WTC11 (cell line): ENCODE results near the gene CNNM3. TPM values are rescaled to one million over a fixed set of nuclear protein-coding genes. Genes with fewer than 3 reads are reported as not detected.
A peak's percentile ranks its signal among the peaks of the same experiment; 100 is the strongest.

Experiments
- ATAC-seq: fragments of 200-7000 bp; cut with Tn5 transposase; 2 replicates; pipeline ENCODE4 v1.10.0; 2021; ENCODE audit warnings: mild to moderate bottlenecking, moderate library complexity
- CTCF ChIA-PET: fragments of 300-600 bp; sonication (Branson Sonifier 250); formaldehyde crosslinking; loops from one replicate; lab custom pipeline; 2021; ENCODE audit warnings: antibody characterized with exemption; lab: Charles Lee
- POLR2A ChIA-PET: fragments of 350-600 bp; sonication (Branson Sonifier 250); formaldehyde crosslinking; loops from one replicate; lab custom pipeline; 2021; ENCODE audit warnings: antibody characterized with exemption; lab: Charles Lee
- DNase-seq: peaks from one replicate; pipeline ENCODE4 v3.0.0; 2021; ENCODE audit warnings: low spot score
- H3K27ac Mint-ChIP-seq: 2 replicates; pipeline ENCODE4 v1.8.0; 2021; ENCODE audit warnings: mixed read lengths
- H3K27me3 Mint-ChIP-seq: 2 replicates; pipeline ENCODE4 v1.8.0; 2021; ENCODE audit warnings: low read depth, mild to moderate bottlenecking, moderate library complexity, mixed read lengths
- H3K36me3 Mint-ChIP-seq: 2 replicates; pipeline ENCODE4 v1.8.0; 2021; ENCODE audit warnings: mixed read lengths
- H3K4me1 Mint-ChIP-seq: 2 replicates; pipeline ENCODE4 v1.8.0; 2022; ENCODE audit warnings: mixed read lengths
- H3K4me3 Mint-ChIP-seq: 2 replicates; pipeline ENCODE4 v1.8.0; 2021; ENCODE audit warnings: mild to moderate bottlenecking, moderate library complexity, mixed read lengths
- H3K9me3 Mint-ChIP-seq: 2 replicates; pipeline ENCODE4 v1.8.0; 2021; ENCODE audit warnings: mixed read lengths
- CBFB ChIP-seq: sonication (generic); formaldehyde crosslinking; IDR thresholded peaks from 2 replicates; pipeline ENCODE4 v1.8.1; 2022; ENCODE audit warnings: mild to moderate bottlenecking, low read depth, missing genetic modification reagents
- EMX1 ChIP-seq: fragments of 250-450 bp; sonication (Bioruptor Pico); IDR thresholded peaks from 2 replicates; pipeline ENCODE4 v1.8.0; 2021; ENCODE audit warnings: mild to moderate bottlenecking
- FOXK1 ChIP-seq: sonication (generic); formaldehyde crosslinking; IDR thresholded peaks from 2 replicates; pipeline ENCODE4 v1.8.0; 2022; ENCODE audit warnings: mild to moderate bottlenecking, moderate library complexity, missing genetic modification reagents
- GABPB1 ChIP-seq: sonication (generic); formaldehyde crosslinking; IDR thresholded peaks from 2 replicates; pipeline ENCODE4 v1.8.1; 2023; ENCODE audit warnings: mild to moderate bottlenecking, missing genetic modification reagents
- JUN ChIP-seq: sonication (generic); formaldehyde crosslinking; IDR thresholded peaks from 2 replicates; pipeline ENCODE4 v1.8.0; 2023; ENCODE audit warnings: mild to moderate bottlenecking, missing genetic modification reagents
- NFATC4 ChIP-seq: fragments of 250-450 bp; sonication (Bioruptor Pico); IDR thresholded peaks from 2 replicates; pipeline ENCODE4 v1.9.0; 2021; ENCODE audit warnings: mild to moderate bottlenecking
- OVOL2 ChIP-seq: fragments of 250-450 bp; sonication (Bioruptor Pico); IDR thresholded peaks from 2 replicates; pipeline ENCODE4 v1.9.0; 2021; ENCODE audit warnings: mild to moderate bottlenecking, borderline replicate concordance
- PRRX2 ChIP-seq: fragments of 250-450 bp; sonication (Bioruptor Pico); IDR thresholded peaks from 2 replicates; pipeline ENCODE4 v1.8.0; 2021; ENCODE audit warnings: mild to moderate bottlenecking
- SP1 ChIP-seq: sonication (generic); formaldehyde crosslinking; conservative IDR thresholded peaks from 2 replicates; pipeline ENCODE4 v1.8.1; 2022; ENCODE audit warnings: missing genetic modification reagents
- TP53 ChIP-seq: sonication (generic); formaldehyde crosslinking; IDR thresholded peaks from 2 replicates; pipeline ENCODE4 v1.8.1; 2023; ENCODE audit warnings: mild to moderate bottlenecking, missing genetic modification reagents
- ZNF219 ChIP-seq: sonication (generic); formaldehyde crosslinking; IDR thresholded peaks from 2 replicates; pipeline ENCODE4 v1.8.0; 2023; ENCODE audit warnings: missing genetic modification reagents, mild to moderate bottlenecking, borderline replicate concordance
- total RNA-seq: library from RNA; stranded (reverse); gene quantifications from 3 replicates; pipeline ENCODE4 v1.2.3, GENCODE V29; 2021
- TF ChIP-seq, protein P1 (sequence below): fragments of 200-600 bp; IDR thresholded peaks from 2 replicates; pipeline ENCODE4 v1.8.0; 2022; ENCODE audit warnings: antibody characterized with exemption
- TF ChIP-seq, protein P2 (sequence below): sonication (generic); formaldehyde crosslinking; IDR thresholded peaks from 2 replicates; pipeline ENCODE4 v1.8.1; 2022; ENCODE audit warnings: mild to moderate bottlenecking, moderate library complexity, missing genetic modification reagents
- TF ChIP-seq, protein P3 (sequence below): sonication (generic); formaldehyde crosslinking; IDR thresholded peaks from 2 replicates; pipeline ENCODE4 v1.8.1; 2023; ENCODE audit warnings: mild to moderate bottlenecking, missing genetic modification reagents, moderate library complexity
- TF ChIP-seq, protein P4 (sequence below): sonication (generic); formaldehyde crosslinking; IDR thresholded peaks from 2 replicates; pipeline ENCODE4 v1.8.0; 2023; ENCODE audit warnings: missing genetic modification reagents
- TF ChIP-seq, protein P5 (sequence below): fragments of 250-450 bp; sonication (Bioruptor Pico); IDR thresholded peaks from 2 replicates; pipeline ENCODE4 v1.8.0; 2021; ENCODE audit warnings: mild to moderate bottlenecking
- TF ChIP-seq, protein P6 (sequence below): sonication (generic); formaldehyde crosslinking; conservative IDR thresholded peaks from 2 replicates; pipeline ENCODE4 v1.8.1; 2022; ENCODE audit warnings: mild to moderate bottlenecking, missing genetic modification reagents
- TF ChIP-seq, protein P7 (sequence below): fragments of 250-450 bp; sonication (Bioruptor Pico); conservative IDR thresholded peaks from 2 replicates; pipeline ENCODE4 v1.9.0; 2021; ENCODE audit warnings: mild to moderate bottlenecking

CNNM3 gene
- total RNA-seq, 1 experiment from 2014 or later: 34.9 TPM

DNA sequence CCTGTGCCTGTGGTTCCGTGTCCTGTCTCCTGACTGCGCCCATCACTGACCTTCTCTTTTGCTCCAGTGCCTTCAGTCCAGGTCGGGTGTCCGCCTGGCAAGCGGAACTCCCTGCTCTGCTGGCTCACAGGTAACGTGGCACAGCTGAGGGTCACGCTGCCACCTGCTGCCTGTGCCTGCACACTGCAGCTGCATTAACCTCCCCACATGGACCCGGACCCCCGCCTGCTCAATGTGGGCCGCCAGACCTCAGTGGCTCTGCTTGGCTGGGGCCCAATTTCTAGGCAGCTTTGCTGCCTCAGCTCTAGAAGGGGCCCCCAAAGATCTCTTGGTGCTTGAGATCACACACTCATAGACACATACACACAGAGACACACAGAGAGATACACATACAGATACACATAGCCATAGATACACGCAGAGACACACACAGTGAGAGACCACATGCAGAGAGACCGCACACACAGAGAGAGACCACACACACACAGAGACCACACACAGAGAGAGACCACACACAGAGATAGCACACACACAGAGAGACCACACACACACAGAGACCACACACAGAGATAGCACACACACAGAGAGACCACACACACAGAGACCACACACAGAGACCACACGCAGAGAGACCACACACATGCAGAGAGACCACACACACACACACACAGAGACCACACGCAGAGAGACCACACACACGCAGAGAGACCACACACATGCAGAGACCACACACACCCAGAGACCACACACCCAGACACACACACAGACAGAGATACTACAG is 14.9 kb upstream of the CNNM3 start:
- Mint-ChIP-seq H3K4me3 (no peak overlapping the region), H3K27ac (no peak overlapping the region), H3K4me1 (no peaks in the 10 kb centered on the region), H3K36me3 (peaks cover 2% of the 10 kb centered on the region), H3K27me3 (no peaks in the 10 kb centered on the region), H3K9me3 (peaks cover 1% of the 10 kb centered on the region)
- TF ChIP-seq, protein P1, sequence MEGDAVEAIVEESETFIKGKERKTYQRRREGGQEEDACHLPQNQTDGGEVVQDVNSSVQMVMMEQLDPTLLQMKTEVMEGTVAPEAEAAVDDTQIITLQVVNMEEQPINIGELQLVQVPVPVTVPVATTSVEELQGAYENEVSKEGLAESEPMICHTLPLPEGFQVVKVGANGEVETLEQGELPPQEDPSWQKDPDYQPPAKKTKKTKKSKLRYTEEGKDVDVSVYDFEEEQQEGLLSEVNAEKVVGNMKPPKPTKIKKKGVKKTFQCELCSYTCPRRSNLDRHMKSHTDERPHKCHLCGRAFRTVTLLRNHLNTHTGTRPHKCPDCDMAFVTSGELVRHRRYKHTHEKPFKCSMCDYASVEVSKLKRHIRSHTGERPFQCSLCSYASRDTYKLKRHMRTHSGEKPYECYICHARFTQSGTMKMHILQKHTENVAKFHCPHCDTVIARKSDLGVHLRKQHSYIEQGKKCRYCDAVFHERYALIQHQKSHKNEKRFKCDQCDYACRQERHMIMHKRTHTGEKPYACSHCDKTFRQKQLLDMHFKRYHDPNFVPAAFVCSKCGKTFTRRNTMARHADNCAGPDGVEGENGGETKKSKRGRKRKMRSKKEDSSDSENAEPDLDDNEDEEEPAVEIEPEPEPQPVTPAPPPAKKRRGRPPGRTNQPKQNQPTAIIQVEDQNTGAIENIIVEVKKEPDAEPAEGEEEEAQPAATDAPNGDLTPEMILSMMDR: peak; percentile 79
- no peak for TF ChIP-seq NFATC4 (CRISPR knock-in tag)
- TF ChIP-seq, protein P2, sequence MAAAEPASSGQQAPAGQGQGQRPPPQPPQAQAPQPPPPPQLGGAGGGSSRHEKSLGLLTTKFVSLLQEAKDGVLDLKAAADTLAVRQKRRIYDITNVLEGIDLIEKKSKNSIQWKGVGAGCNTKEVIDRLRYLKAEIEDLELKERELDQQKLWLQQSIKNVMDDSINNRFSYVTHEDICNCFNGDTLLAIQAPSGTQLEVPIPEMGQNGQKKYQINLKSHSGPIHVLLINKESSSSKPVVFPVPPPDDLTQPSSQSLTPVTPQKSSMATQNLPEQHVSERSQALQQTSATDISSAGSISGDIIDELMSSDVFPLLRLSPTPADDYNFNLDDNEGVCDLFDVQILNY: no peak
- TF ChIP-seq SP1 (CRISPR knock-in tag): no peak
- no peak for TF ChIP-seq JUN (CRISPR knock-in tag)
- no peak for TF ChIP-seq PRRX2 (CRISPR knock-in tag)
- TF ChIP-seq, protein P3, sequence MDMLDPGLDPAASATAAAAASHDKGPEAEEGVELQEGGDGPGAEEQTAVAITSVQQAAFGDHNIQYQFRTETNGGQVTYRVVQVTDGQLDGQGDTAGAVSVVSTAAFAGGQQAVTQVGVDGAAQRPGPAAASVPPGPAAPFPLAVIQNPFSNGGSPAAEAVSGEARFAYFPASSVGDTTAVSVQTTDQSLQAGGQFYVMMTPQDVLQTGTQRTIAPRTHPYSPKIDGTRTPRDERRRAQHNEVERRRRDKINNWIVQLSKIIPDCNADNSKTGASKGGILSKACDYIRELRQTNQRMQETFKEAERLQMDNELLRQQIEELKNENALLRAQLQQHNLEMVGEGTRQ: peak; percentile 39; the same call in 1 of the 2 replicates
- TF ChIP-seq GABPB1: peak; percentile 43; the same call in 1 of the 2 replicates
- no peak for TF ChIP-seq FOXK1 (CRISPR knock-in tag)
- TF ChIP-seq, protein P4, sequence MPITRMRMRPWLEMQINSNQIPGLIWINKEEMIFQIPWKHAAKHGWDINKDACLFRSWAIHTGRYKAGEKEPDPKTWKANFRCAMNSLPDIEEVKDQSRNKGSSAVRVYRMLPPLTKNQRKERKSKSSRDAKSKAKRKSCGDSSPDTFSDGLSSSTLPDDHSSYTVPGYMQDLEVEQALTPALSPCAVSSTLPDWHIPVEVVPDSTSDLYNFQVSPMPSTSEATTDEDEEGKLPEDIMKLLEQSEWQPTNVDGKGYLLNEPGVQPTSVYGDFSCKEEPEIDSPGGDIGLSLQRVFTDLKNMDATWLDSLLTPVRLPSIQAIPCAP: no peak
- no peak for TF ChIP-seq TP53 (CRISPR knock-in tag)
- TF ChIP-seq OVOL2 (CRISPR knock-in tag): no peak
- ChIA-PET CTCF (interaction anchor here (0.5 to 2.8 kb wide), 18 partner anchors 9 to 253 kb away, joined by 3 to 37 read pairs (median 4); partner anchors contain the start of genes CNNM3, CNNM4, FER1L5 and KANSL3), POLR2A (no interaction called here)
- DNase-seq (peak; percentile 84), ATAC-seq (peak; percentile 96)

DNA sequence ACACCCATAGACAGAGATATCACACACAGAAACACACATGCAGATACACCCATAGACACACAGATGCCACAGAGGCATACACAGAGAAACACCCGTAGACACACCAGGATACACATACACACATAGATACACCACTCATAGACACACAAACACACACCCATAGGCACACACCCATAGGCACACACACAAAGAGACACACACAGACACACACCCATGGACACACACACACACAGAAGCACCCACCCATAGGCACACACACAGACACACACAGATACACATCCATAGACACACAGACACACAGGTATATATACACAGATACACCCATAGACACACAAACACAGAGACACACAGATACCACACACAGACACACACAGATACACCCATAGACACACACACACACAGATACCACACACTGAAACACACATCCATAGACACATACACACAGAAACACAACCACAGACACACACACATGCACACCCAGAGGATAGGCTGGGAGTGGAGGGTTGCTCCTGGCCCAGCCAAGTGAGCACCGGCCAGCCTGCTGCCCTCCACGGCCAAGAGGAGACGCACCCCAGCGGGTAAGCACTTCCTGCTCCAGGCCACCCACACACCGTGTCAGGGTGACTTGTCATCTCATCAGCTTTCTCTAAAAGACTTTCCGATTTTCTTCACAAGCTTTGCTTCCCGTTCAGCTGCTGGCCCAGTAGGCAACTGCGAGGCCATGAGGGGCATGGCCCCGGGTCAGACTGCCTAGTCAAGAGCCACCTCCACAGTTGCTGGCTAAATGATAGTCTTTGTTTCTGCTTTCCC is 14.1 kb upstream of the CNNM3 start:
- Mint-ChIP-seq H3K4me3 (no peak overlapping the region), H3K4me1 (no peaks in the 10 kb centered on the region), H3K36me3 (peaks cover 6% of the 10 kb centered on the region), H3K27ac (no peak overlapping the region), H3K27me3 (no peaks in the 10 kb centered on the region), H3K9me3 (peaks cover 6% of the 10 kb centered on the region)
- TF ChIP-seq ZNF219 (CRISPR knock-in tag): no peak
- TF ChIP-seq, protein P5, sequence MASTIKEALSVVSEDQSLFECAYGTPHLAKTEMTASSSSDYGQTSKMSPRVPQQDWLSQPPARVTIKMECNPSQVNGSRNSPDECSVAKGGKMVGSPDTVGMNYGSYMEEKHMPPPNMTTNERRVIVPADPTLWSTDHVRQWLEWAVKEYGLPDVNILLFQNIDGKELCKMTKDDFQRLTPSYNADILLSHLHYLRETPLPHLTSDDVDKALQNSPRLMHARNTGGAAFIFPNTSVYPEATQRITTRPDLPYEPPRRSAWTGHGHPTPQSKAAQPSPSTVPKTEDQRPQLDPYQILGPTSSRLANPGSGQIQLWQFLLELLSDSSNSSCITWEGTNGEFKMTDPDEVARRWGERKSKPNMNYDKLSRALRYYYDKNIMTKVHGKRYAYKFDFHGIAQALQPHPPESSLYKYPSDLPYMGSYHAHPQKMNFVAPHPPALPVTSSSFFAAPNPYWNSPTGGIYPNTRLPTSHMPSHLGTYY: no peak
- no peak for TF ChIP-seq EMX1 (CRISPR knock-in tag)
- TF ChIP-seq, protein P3: no peak
- TF ChIP-seq, protein P6, sequence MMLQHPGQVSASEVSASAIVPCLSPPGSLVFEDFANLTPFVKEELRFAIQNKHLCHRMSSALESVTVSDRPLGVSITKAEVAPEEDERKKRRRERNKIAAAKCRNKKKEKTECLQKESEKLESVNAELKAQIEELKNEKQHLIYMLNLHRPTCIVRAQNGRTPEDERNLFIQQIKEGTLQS (CRISPR knock-in tag): no peak
- no peak for TF ChIP-seq CBFB (CRISPR knock-in tag)
- TF ChIP-seq, protein P7, sequence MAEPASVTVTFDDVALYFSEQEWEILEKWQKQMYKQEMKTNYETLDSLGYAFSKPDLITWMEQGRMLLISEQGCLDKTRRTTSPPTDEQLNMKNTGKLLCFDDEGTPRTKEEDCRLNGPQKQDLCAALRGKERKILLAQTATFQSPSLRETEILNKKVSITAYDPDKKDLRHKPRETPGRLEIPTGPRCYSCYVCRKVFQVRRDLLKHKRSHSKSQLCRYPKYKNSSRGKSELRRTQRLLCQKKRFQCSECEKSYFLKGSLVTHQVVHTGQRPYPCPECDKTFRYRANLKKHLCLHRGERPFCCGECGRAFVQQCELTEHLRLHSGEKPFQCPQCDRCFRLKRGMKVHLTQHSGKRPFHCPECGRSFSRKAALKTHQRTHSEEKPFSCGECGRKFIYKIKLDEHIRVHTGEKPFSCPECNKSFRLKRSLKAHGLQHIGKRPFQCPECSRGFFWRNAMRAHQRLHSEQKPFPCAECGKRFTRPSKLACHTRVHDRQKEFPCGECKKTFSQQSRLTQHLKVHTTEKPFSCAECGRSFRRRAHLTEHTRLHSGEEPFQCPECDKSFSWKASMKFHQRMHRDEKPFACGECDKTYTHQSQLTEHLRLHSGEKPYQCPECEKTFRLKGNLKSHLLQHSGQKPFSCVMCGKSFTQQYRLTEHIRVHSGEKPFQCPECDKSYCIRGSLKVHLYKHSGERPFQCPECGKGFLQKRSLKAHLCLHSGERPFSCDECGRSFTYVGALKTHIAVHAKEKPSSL: no peak
- POLR2A ChIA-PET: no interaction called here
- CTCF ChIA-PET: interaction anchor here (0.8 to 2.5 kb wide), 2 partner anchors 13 to 15 kb away, joined by 3 to 8 read pairs; partner anchors contain the start of gene CNNM3
- ATAC-seq (no peak), DNase-seq (no peak)
